HepG2 (cell line): ENCODE data around the gene SREBF1.

ENCODE experiments used
- ARNT ChIP-seq: fragments of 450-650 bp; IDR thresholded peaks from 2 replicates; pipeline ENCODE4 v1.6.1; 2017
- BHLHE40 ChIP-seq: IDR thresholded peaks from 2 replicates; pipeline ENCODE4 v1.6.1; 2011; ENCODE audit warnings: low read length, improper control_type of control experiment
- E2F1 ChIP-seq: sonication (generic); formaldehyde crosslinking; IDR thresholded peaks from 2 replicates; pipeline ENCODE4 v1.5.0; 2020; ENCODE audit warnings: missing genetic modification reagents
- FOXJ3 ChIP-seq: sonication (generic); formaldehyde crosslinking; IDR thresholded peaks from 2 replicates; pipeline ENCODE4 v1.4.0; 2020; ENCODE audit warnings: missing genetic modification reagents, mild to moderate bottlenecking, borderline replicate concordance
- JUNB ChIP-seq: sonication (generic); formaldehyde crosslinking; IDR thresholded peaks from 2 replicates; pipeline ENCODE4 v1.8.0; 2022; ENCODE audit warnings: missing genetic modification reagents, mild to moderate bottlenecking, borderline replicate concordance
- POLR2AphosphoS5 ChIP-seq: IDR thresholded peaks from 2 replicates; pipeline ENCODE4 v1.6.1; 2012; ENCODE audit warnings: low read depth, low read length
- USF2 ChIP-seq, 2 experiments: sonication (generic) in 1 of 2; formaldehyde crosslinking in 1 of 2; IDR thresholded peaks; 2 replicates each; pipeline versions ENCODE4 v1.5.1 to v1.6.1; 2011 to 2020; ENCODE audit warnings: borderline replicate concordance in 1 of 2, low read depth in 1 of 2, low read length in 1 of 2, mild to moderate bottlenecking in 1 of 2, missing genetic modification reagents in 1 of 2, moderate library complexity in 1 of 2
- XBP1 ChIP-seq: sonication (generic); formaldehyde crosslinking; IDR thresholded peaks from 2 replicates; pipeline ENCODE4 v1.5.0; 2020; ENCODE audit warnings: missing genetic modification reagents
- ZFP62 ChIP-seq: sonication (generic); formaldehyde crosslinking; IDR thresholded peaks from 2 replicates; pipeline ENCODE4 v1.4.0; 2020; ENCODE audit warnings: missing genetic modification reagents
- ZKSCAN8 ChIP-seq: IDR thresholded peaks from 2 replicates; pipeline ENCODE4 v1.6.1; 2016; ENCODE audit warnings: borderline replicate concordance, missing genetic modification reagents, missing compliant biosample characterization
- ZNF274 ChIP-seq: sonication (generic); formaldehyde crosslinking; IDR thresholded peaks from 2 replicates; pipeline ENCODE4 v1.5.1; 2020; ENCODE audit warnings: mild to moderate bottlenecking, missing genetic modification reagents
- ZNF296 ChIP-seq: sonication (generic); formaldehyde crosslinking; conservative IDR thresholded peaks from 2 replicates; pipeline ENCODE4 v1.5.0; 2020; ENCODE audit warnings: mild to moderate bottlenecking, missing genetic modification reagents
- TF ChIP-seq, protein P1 (sequence below): sonication (generic); formaldehyde crosslinking; IDR thresholded peaks from one replicate; pipeline ENCODE4 v1.5.1; 2020; ENCODE audit warnings: mild to moderate bottlenecking, missing genetic modification reagents; ENCODE audit errors: not compliant biosample characterization
- TF ChIP-seq, protein P2 (sequence below): sonication (generic); formaldehyde crosslinking; IDR thresholded peaks from 2 replicates; pipeline ENCODE4 v1.5.0; 2020; ENCODE audit warnings: mild to moderate bottlenecking, missing genetic modification reagents, moderate library complexity

DNA sequence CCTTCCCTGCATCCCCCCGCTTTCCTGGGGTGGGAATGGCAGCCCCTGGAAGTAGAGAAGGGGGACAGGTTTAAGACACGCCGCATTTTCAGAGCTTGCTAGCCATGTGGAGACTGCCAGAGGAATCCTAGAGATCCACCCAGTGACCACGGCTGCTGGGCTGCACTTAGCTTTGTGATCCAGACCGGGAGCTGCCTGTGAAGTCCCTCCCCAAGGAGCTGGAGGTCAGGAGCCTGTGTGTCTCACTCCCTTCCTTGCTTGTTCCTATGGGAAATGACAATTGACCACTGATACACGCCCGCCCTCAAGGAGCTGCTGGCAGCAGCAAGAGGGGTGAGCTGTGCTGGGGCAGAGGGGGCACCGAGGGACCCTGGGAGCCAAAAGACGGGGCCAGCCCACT is 73.7 kb downstream of the SREBF1 start:
- TF ChIP-seq FOXJ3 (no peak), USF2 (IDR thresholded peaks at IDR 0.05; ENCODE audit: low read depth, low read length) (no peak), USF2 (CRISPR knock-in tag; IDR thresholded peaks at IDR 0.05; ENCODE audit: borderline replicate concordance) (no peak), ARNT (no peak), BHLHE40 (no peak), ZNF296 (no peak), JUNB (CRISPR knock-in tag) (no peak), XBP1 (CRISPR knock-in tag) (no peak), ZFP62 (CRISPR knock-in tag) (no peak), ZKSCAN8 (CRISPR knock-in tag) (no peak), POLR2AphosphoS5 (no peak), ZNF274 (CRISPR knock-in tag) (no peak), E2F1 (CRISPR knock-in tag) (no peak)
- TF ChIP-seq, protein P1, sequence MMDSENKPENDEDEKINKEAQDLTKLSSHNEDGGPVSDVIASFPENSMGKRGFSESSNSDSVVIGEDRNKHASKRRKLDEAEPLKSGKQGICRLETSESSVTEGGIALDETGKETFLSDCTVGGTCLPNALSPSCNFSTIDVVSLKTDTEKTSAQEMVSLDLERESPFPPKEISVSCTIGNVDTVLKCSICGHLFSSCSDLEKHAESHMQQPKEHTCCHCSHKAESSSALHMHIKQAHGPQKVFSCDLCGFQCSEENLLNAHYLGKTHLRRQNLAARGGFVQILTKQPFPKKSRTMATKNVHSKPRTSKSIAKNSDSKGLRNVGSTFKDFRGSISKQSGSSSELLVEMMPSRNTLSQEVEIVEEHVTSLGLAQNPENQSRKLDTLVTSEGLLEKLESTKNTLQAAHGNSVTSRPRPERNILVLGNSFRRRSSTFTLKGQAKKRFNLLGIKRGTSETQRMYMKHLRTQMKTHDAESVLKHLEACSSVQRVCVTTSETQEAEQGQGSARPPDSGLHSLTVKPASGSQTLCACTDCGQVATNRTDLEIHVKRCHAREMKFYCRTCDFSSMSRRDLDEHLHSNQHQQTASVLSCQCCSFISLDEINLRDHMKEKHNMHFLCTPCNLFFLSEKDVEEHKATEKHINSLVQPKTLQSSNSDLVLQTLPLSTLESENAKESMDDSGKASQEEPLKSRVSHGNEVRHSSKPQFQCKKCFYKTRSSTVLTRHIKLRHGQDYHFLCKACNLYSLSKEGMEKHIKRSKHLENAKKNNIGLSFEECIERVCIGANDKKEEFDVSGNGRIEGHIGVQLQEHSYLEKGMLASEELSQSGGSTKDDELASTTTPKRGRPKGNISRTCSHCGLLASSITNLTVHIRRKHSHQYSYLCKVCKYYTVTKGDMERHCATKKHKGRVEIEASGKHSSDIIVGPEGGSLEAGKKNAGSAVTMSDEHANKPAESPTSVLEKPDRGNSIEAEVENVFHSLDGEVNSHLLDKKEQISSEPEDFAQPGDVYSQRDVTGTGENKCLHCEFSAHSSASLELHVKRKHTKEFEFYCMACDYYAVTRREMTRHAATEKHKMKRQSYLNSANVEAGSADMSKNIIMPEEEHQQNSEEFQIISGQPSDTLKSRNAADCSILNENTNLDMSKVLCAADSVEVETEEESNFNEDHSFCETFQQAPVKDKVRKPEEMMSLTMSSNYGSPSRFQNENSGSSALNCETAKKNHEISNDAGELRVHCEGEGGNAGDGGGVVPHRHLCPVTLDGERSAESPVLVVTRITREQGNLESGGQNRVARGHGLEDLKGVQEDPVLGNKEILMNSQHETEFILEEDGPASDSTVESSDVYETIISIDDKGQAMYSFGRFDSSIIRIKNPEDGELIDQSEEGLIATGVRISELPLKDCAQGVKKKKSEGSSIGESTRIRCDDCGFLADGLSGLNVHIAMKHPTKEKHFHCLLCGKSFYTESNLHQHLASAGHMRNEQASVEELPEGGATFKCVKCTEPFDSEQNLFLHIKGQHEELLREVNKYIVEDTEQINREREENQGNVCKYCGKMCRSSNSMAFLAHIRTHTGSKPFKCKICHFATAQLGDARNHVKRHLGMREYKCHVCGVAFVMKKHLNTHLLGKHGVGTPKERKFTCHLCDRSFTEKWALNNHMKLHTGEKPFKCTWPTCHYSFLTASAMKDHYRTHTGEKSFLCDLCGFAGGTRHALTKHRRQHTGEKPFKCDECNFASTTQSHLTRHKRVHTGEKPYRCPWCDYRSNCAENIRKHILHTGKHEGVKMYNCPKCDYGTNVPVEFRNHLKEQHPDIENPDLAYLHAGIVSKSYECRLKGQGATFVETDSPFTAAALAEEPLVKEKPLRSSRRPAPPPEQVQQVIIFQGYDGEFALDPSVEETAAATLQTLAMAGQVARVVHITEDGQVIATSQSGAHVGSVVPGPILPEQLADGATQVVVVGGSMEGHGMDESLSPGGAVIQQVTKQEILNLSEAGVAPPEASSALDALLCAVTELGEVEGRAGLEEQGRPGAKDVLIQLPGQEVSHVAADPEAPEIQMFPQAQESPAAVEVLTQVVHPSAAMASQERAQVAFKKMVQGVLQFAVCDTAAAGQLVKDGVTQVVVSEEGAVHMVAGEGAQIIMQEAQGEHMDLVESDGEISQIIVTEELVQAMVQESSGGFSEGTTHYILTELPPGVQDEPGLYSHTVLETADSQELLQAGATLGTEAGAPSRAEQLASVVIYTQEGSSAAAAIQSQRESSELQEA = no peak
- TF ChIP-seq, protein P2, sequence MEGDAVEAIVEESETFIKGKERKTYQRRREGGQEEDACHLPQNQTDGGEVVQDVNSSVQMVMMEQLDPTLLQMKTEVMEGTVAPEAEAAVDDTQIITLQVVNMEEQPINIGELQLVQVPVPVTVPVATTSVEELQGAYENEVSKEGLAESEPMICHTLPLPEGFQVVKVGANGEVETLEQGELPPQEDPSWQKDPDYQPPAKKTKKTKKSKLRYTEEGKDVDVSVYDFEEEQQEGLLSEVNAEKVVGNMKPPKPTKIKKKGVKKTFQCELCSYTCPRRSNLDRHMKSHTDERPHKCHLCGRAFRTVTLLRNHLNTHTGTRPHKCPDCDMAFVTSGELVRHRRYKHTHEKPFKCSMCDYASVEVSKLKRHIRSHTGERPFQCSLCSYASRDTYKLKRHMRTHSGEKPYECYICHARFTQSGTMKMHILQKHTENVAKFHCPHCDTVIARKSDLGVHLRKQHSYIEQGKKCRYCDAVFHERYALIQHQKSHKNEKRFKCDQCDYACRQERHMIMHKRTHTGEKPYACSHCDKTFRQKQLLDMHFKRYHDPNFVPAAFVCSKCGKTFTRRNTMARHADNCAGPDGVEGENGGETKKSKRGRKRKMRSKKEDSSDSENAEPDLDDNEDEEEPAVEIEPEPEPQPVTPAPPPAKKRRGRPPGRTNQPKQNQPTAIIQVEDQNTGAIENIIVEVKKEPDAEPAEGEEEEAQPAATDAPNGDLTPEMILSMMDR (CRISPR knock-in tag) = no peak
